Measurements from ENCODE around the gene CAMTA1. TPM values are rescaled to one million over a fixed set of nuclear protein-coding genes. Genes with fewer than 3 reads are reported as not detected.

Gene CAMTA1
- polyA plus RNA-seq, 1 experiment: 64.9 TPM

- TF ChIP-seq CTCF (IDR thresholded peaks at IDR 0.05; ENCODE audit: low read depth, low read length): no peak
- Histone ChIP-seq H3K9me3 (ENCODE audit: control insufficient read depth, insufficient read depth, low read length) (no peaks in the 10 kb centered on the region), H3K4me3 (ENCODE audit: low read depth, low read length) (no peak overlapping the region), H3K27ac (ENCODE audit: low read depth, low read length) (no peak overlapping the region), H3K27me3 (ENCODE audit: control insufficient read depth, insufficient read depth, low read length) (peaks cover 9% of the 10 kb centered on the region)
- ChIA-PET POLR2A (no interaction called here), CTCF (interaction anchor here (1.0 kb wide), 1 partner anchor 45 kb away, joined by 3 read pairs; no protein-coding TSS in a partner anchor)
- DNase-seq (ENCODE audit: low read depth, low spot score): no peak
These were observed 927.6 kb downstream of the CAMTA1 start for GRCh38 chr1:7712731-7713323.

GRCh38 chr1:7716506-7716905, 931.3 kb downstream of the CAMTA1 start:
- Histone ChIP-seq H3K27ac (ENCODE audit: low read depth, low read length) (no peak overlapping the region), H3K4me3 (ENCODE audit: low read depth, low read length) (no peak overlapping the region), H3K27me3 (ENCODE audit: control insufficient read depth, insufficient read depth, low read length) (peaks cover 23% of the 10 kb centered on the region), H3K9me3 (ENCODE audit: control insufficient read depth, insufficient read depth, low read length) (no peaks in the 10 kb centered on the region)
- DNase-seq (ENCODE audit: low read depth, low spot score): no peak
- CTCF ChIA-PET: interaction anchor here (0.9 to 2.3 kb wide), 3 partner anchors 36 to 47 kb away, joined by 3 to 11 read pairs (median 10); no protein-coding TSS in a partner anchor
- no peak for TF ChIP-seq CTCF (IDR thresholded peaks at IDR 0.05; ENCODE audit: low read depth, low read length)
- POLR2A ChIA-PET: no interaction called here

GRCh38 chr1:7717748-7718368, 932.6 kb downstream of the CAMTA1 start:
- POLR2A ChIA-PET: no interaction called here
- no peak for TF ChIP-seq CTCF (IDR thresholded peaks at IDR 0.05; ENCODE audit: low read depth, low read length)
- Histone ChIP-seq H3K9me3 (ENCODE audit: control insufficient read depth, insufficient read depth, low read length) (no peaks in the 10 kb centered on the region), H3K27me3 (ENCODE audit: control insufficient read depth, insufficient read depth, low read length) (peaks cover 19% of the 10 kb centered on the region), H3K27ac (ENCODE audit: low read depth, low read length) (no peak overlapping the region), H3K4me3 (ENCODE audit: low read depth, low read length) (no peak overlapping the region)
- no peak for DNase-seq (ENCODE audit: low read depth, low spot score)
- CTCF ChIA-PET: interaction anchor here (0.9 to 2.3 kb wide), 3 partner anchors 9 to 49 kb away, joined by 3 to 10 read pairs (median 5); no protein-coding TSS in a partner anchor

GRCh38 chr1:7719468-7720094, 934.3 kb downstream of the CAMTA1 start:
- Histone ChIP-seq H3K4me3 (ENCODE audit: low read depth, low read length) (no peak overlapping the region), H3K27me3 (ENCODE audit: control insufficient read depth, insufficient read depth, low read length) (peaks cover 15% of the 10 kb centered on the region), H3K9me3 (ENCODE audit: control insufficient read depth, insufficient read depth, low read length) (no peaks in the 10 kb centered on the region), H3K27ac (ENCODE audit: low read depth, low read length) (no peak overlapping the region)
- no peak for TF ChIP-seq CTCF (IDR thresholded peaks at IDR 0.05; ENCODE audit: low read depth, low read length)
- ChIA-PET POLR2A (no interaction called here), CTCF (interaction anchor here (1.6 kb wide), 1 partner anchor 33 kb away, joined by 6 read pairs; no protein-coding TSS in a partner anchor)
- no peak for DNase-seq (ENCODE audit: low read depth, low spot score)
